IMR-90 (cell line): ENCODE results near the gene MDH1B. TPM values are rescaled to one million over a fixed set of nuclear protein-coding genes. Genes with fewer than 3 reads are reported as not detected.

Source experiments
- ATAC-seq: fragments of 200-7000 bp; cut with Tn5 transposase; 2 replicates; pipeline ENCODE4 v1.9.1; 2020; ENCODE audit warnings: low read depth, mild to moderate bottlenecking, moderate library complexity
- BruUV-seq: library from RNA; stranded (reverse); fragments of 400-500 nt; replicated peaks from 2 replicates; lab custom pipeline; 2021; lab: Mats Ljungman, UMichigan
- CTCF ChIA-PET: fragments of 300-600 bp; formaldehyde crosslinking; extraction: SDS; loops from one replicate; lab custom pipeline; 2021; ENCODE audit warnings: antibody characterized with exemption; lab: Yijun Ruan, JAX
- POLR2A ChIA-PET: fragments of 300-600 bp; sonication (Branson Sonifier 250); formaldehyde crosslinking; loops from one replicate; lab custom pipeline; 2022; ENCODE audit warnings: antibody characterized with exemption; ENCODE audit not compliant: unreplicated experiment; lab: Charles Lee
- DNase-seq: peaks from one replicate; pipeline ENCODE4 v3.0.0; 2013
- H2AFZ ChIP-seq: replicated peaks from 2 replicates; pipeline ENCODE3; 2013; ENCODE audit warnings: low read length, mild to moderate bottlenecking; ENCODE audit not compliant: poor library complexity
- H2AK5ac ChIP-seq: 2 replicates; pipeline ENCODE4 v1.6.1; 2013; ENCODE audit warnings: low read depth, low read length, inconsistent platforms
- H2AK9ac ChIP-seq: replicated peaks from 2 replicates; pipeline ENCODE3; 2013; ENCODE audit warnings: mild to moderate bottlenecking, low read depth, low read length, moderate library complexity; ENCODE audit not compliant: poor library complexity
- H2BK120ac ChIP-seq: 2 replicates; pipeline ENCODE4 v1.6.1; 2013; ENCODE audit warnings: low read depth, low read length, inconsistent platforms
- H2BK15ac ChIP-seq: 3 replicates; pipeline ENCODE4 v1.6.1; 2013; ENCODE audit warnings: low read depth, low read length, inconsistent platforms
- H2BK20ac ChIP-seq: 2 replicates; pipeline ENCODE4 v1.6.1; 2013; ENCODE audit warnings: low read depth, mild to moderate bottlenecking, inconsistent platforms, low read length, moderate library complexity
- H2BK5ac ChIP-seq: 2 replicates; pipeline ENCODE4 v1.6.1; 2013; ENCODE audit warnings: mild to moderate bottlenecking, low read depth, low read length, inconsistent platforms; ENCODE audit not compliant: poor library complexity, severe bottlenecking
- H3K14ac ChIP-seq: replicated peaks from 2 replicates; pipeline ENCODE4 v1.6.1; 2013; ENCODE audit warnings: low read depth, low read length, inconsistent platforms
- H3K18ac ChIP-seq: 2 replicates; pipeline ENCODE4 v1.6.1; 2013; ENCODE audit warnings: low read depth, low read length, control low read depth
- H3K23ac ChIP-seq: 2 replicates; pipeline ENCODE4 v1.6.1; 2013; ENCODE audit warnings: low read depth, low read length, inconsistent platforms
- H3K27ac ChIP-seq: 2 replicates; pipeline ENCODE4 v1.5.1; 2013; ENCODE audit warnings: mild to moderate bottlenecking, control low read depth, low read length; ENCODE audit not compliant: insufficient read depth
- H3K27me3 ChIP-seq: 2 replicates; pipeline ENCODE4 v1.6.1; 2013; ENCODE audit warnings: low read length; ENCODE audit not compliant: control insufficient read depth, insufficient read depth
- H3K36me3 ChIP-seq: 2 replicates; pipeline ENCODE4 v1.6.1; 2013; ENCODE audit warnings: low read length, mixed read lengths; ENCODE audit not compliant: control insufficient read depth, insufficient read depth
- H3K4ac ChIP-seq: 2 replicates; pipeline ENCODE4 v1.6.1; 2013; ENCODE audit warnings: low read depth, low read length, inconsistent platforms
- H3K4me1 ChIP-seq: 2 replicates; pipeline ENCODE4 v1.6.1; 2013; ENCODE audit warnings: low read length, mixed read lengths; ENCODE audit not compliant: control insufficient read depth, insufficient read depth
- H3K4me2 ChIP-seq: 2 replicates; pipeline ENCODE4 v1.6.1; 2013; ENCODE audit warnings: low read depth, mild to moderate bottlenecking, control low read depth, low read length, moderate library complexity
- H3K4me3 ChIP-seq: 2 replicates; pipeline ENCODE4 v1.5.1; 2013; ENCODE audit warnings: low read depth, mild to moderate bottlenecking, control low read depth, low read length, moderate library complexity; ENCODE audit not compliant: insufficient read depth
- H3K56ac ChIP-seq: 2 replicates; pipeline ENCODE4 v1.6.1; 2013; ENCODE audit warnings: low read length, inconsistent platforms; ENCODE audit not compliant: insufficient read depth; ENCODE audit errors: extremely low read depth
- H3K79me1 ChIP-seq, 2 experiments: 2 replicates each; pipeline ENCODE4 v1.6.1; 2013; ENCODE audit warnings: low read length in 2 of 2, inconsistent platforms in 1 of 2, low read depth in 1 of 2
- H3K9ac ChIP-seq: 2 replicates; pipeline ENCODE4 v1.6.1; 2013; ENCODE audit warnings: low read depth, low read length, control low read depth
- H3K9me1 ChIP-seq: 2 replicates; pipeline ENCODE4 v1.6.1; 2013; ENCODE audit warnings: low read length, inconsistent platforms; ENCODE audit not compliant: insufficient read depth
- H3K9me3 ChIP-seq: 2 replicates; pipeline ENCODE4 v1.6.1; 2013; ENCODE audit warnings: low read length; ENCODE audit not compliant: control insufficient read depth, insufficient read depth
- H4K20me1 ChIP-seq: 2 replicates; pipeline ENCODE4 v1.6.1; 2013; ENCODE audit warnings: low read length, inconsistent platforms; ENCODE audit not compliant: insufficient read depth
- H4K5ac ChIP-seq: 2 replicates; pipeline ENCODE4 v1.6.1; 2013; ENCODE audit warnings: mild to moderate bottlenecking, low read depth, low read length, control low read depth
- H4K8ac ChIP-seq, 2 experiments: 2 replicates each; pipeline ENCODE4 v1.6.1; 2013; ENCODE audit warnings: low read depth in 2 of 2, low read length in 2 of 2, control low read depth in 1 of 2, inconsistent platforms in 1 of 2
- H4K91ac ChIP-seq: 2 replicates; pipeline ENCODE4 v1.6.1; 2013; ENCODE audit warnings: low read depth, low read length, inconsistent platforms; ENCODE audit not compliant: insufficient read depth
- BHLHE40 ChIP-seq: fragments of 150-350 bp; IDR thresholded peaks from 2 replicates; pipeline ENCODE4 v1.6.1; 2016; ENCODE audit warnings: mild to moderate bottlenecking, low read depth, low read length
- CEBPB ChIP-seq: IDR thresholded peaks from 2 replicates; pipeline ENCODE4 v1.6.1; 2012; ENCODE audit warnings: low read depth, low read length, improper control_type of control experiment
- ELK1 ChIP-seq: fragments of 150-350 bp; IDR thresholded peaks from 2 replicates; pipeline ENCODE4 v1.6.1; 2016; ENCODE audit warnings: low read depth, mild to moderate bottlenecking, low read length, moderate library complexity, borderline replicate concordance
- FOS ChIP-seq: fragments of 150-350 bp; IDR thresholded peaks from 2 replicates; pipeline ENCODE4 v1.6.1; 2016; ENCODE audit warnings: low read depth, low read length
- MAZ ChIP-seq: IDR thresholded peaks from 2 replicates; pipeline ENCODE4 v1.6.1; 2012; ENCODE audit warnings: low read depth, mild to moderate bottlenecking, low read length, improper control_type of control experiment, moderate library complexity, borderline replicate concordance
- MXI1 ChIP-seq: IDR thresholded peaks from 2 replicates; pipeline ENCODE4 v1.6.1; 2012; ENCODE audit warnings: low read depth, mild to moderate bottlenecking, low read length, moderate library complexity, borderline replicate concordance
- POLR2A ChIP-seq: IDR thresholded peaks from 2 replicates; pipeline ENCODE4 v1.6.1; 2012; ENCODE audit warnings: mild to moderate bottlenecking, low read depth, low read length
- RAD21 ChIP-seq: IDR thresholded peaks from 2 replicates; pipeline ENCODE4 v1.6.1; 2012; ENCODE audit warnings: low read length, improper control_type of control experiment
- RCOR1 ChIP-seq: IDR thresholded peaks from 2 replicates; pipeline ENCODE4 v1.6.1; 2012; ENCODE audit warnings: mild to moderate bottlenecking, low read length, improper control_type of control experiment; ENCODE audit not compliant: insufficient replicate concordance
- RFX5 ChIP-seq: IDR thresholded peaks from 2 replicates; pipeline ENCODE4 v1.8.0; 2012; ENCODE audit warnings: low read depth, mild to moderate bottlenecking, low read length, moderate library complexity
- SMC3 ChIP-seq: fragments of 150-350 bp; IDR thresholded peaks from 2 replicates; pipeline ENCODE4 v1.6.1; 2016; ENCODE audit warnings: low read depth, mild to moderate bottlenecking, antibody characterized with exemption, low read length, moderate library complexity
- WGBS, 2 experiments: methylation state at CpG; one replicate each; pipeline versions ENCODE4 v1.1.5 to v1.1.7; 2013; ENCODE audit warnings: missing lambda C conversion rate in 2 of 2; ENCODE audit not compliant: insufficient read length in 1 of 2; ENCODE audit errors: extremely low coverage in 2 of 2; 5-methylcytosine and 5-hydroxymethylcytosine counted together
- dilution Hi-C: fragments of 300-500 bp; cut with HindIII; formaldehyde crosslinking; loops from one replicate; pipeline ENCODE4 v1.14.3; 2018; ENCODE audit warnings: low sequenced_read_pairs; ENCODE audit not compliant: unreplicated experiment
- in situ Hi-C: fragments of 300-500 bp; cut with MboI; formaldehyde crosslinking; loops from 3 replicates; pipeline ENCODE4 v1.14.3; 2019; ENCODE audit warnings: low sequenced_read_pairs, inconsistent platforms, mixed read lengths
- intact Hi-C: fragments of 100-400 bp; cut with micrococcal nuclease; formaldehyde crosslinking; loops from 2 replicates; pipeline ENCODE4 v1.10.0; 2022
- polyA plus RNA-seq, 3 experiments: library from polyadenylated mRNA; depleted of rRNA; stranded (reverse); fragments of >200 nt; gene quantifications; 2 replicates each; pipeline ENCODE4 v1.2.3, GENCODE V29; 2012; ENCODE audit warnings: low replicate concordance in 1 of 3
- total RNA-seq: library from RNA; depleted of rRNA; stranded (reverse); fragments of >200 nt; gene quantifications from 2 replicates; pipeline ENCODE4 v1.2.3, GENCODE V29; 2012

MDH1B gene
- total and polyA plus RNA-seq, 2 of the 4 experiments (the other 2 are of a cell fraction): 0.38 to 0.54 TPM

- H3K27ac ChIP-seq: no peak overlapping the region
These were observed 25.3 kb upstream of the MDH1B start for GRCh38 chr2:206790311-206790935.

More at GRCh38 chr2:206790311-206790935, 25.3 kb upstream of the MDH1B start:
- Histone ChIP-seq H4K91ac (no peak overlapping the region), H3K23ac (no peak overlapping the region), H3K9me3 (no peaks in the 10 kb centered on the region), H3K79me1 (peaks cover 3% of the 10 kb centered on the region in 2 experiments; a peak in 1 of 4 replicates), H3K36me3 (peaks cover 16% of the 10 kb centered on the region), H3K18ac (no peak overlapping the region), H2BK5ac (peak overlapping the region; percentile 7), H2BK20ac (no peak overlapping the region), H3K56ac (no peak overlapping the region), H2BK15ac (no peak overlapping the region), H3K9me1 (0 out of 2 replicates have a peak, but pooled peaks cover 3% of the 10 kb centered on the region), H3K27me3 (no peaks in the 10 kb centered on the region), H4K5ac (no peak overlapping the region), H4K8ac (no peak overlapping the region), H3K9ac (no peak overlapping the region), H3K14ac (no peak overlapping the region), H4K20me1 (no peaks in the 10 kb centered on the region), H2AK9ac (no peak overlapping the region), H3K4me2 (peak overlapping the region; percentile 10; the same call in 1 of the 2 replicates), H3K4me1 (peaks cover 1% of the 10 kb centered on the region; the same call in 1 of the 2 replicates), H2AFZ (no peak overlapping the region), H3K4me3 (no peak overlapping the region), H2AK5ac (no peak overlapping the region), H2BK120ac (no peak overlapping the region), H3K4ac (no peak overlapping the region)
- DNase-seq: peak; percentile 20
- ChIA-PET POLR2A (interaction anchor here (0.6 kb wide), 1 partner anchor 141 kb away, joined by 3 read pairs; no protein-coding TSS in a partner anchor), CTCF (interaction anchor here (2.4 kb wide), 1 partner anchor 10 kb away, joined by 15 read pairs; no protein-coding TSS in a partner anchor)
- TF ChIP-seq RFX5: no peak
- TF ChIP-seq SMC3: no peak
- no peak for TF ChIP-seq CEBPB
- no peak for TF ChIP-seq MAZ
- TF ChIP-seq RCOR1: no peak
- no peak for TF ChIP-seq FOS
- no peak for TF ChIP-seq POLR2A
- no peak for TF ChIP-seq MXI1
- TF ChIP-seq ELK1: no peak
- no peak for TF ChIP-seq RAD21
- TF ChIP-seq BHLHE40: no peak
- in situ Hi-C loops (loop anchor here (25.0 kb wide), 1 partner anchor 947 kb away; no protein-coding TSS in a partner anchor), intact Hi-C loops (loop anchor here (10.0 kb wide), 1 partner anchor 264 kb away; no protein-coding TSS in a partner anchor), dilution Hi-C loops (no loop called here)
- peak; percentile 79 for ATAC-seq
- BruUV-seq: no TSS peak
- WGBS, 2 experiments: 60% methylated on average over 1 of the region's 3 CpGs; no CpG with 5 or more reads in 1 of the 2 experiments
